OCI-LY3 (cell line): ENCODE measurements around the gene MED10.

Source experiments
- H2AFZ ChIP-seq: fragments of 200-600, 300-600 bp; shearing (Covaris generic); 2 replicates; pipeline ENCODE4 v1.6.0; 2014; ENCODE audit warnings: antibody characterized with exemption, low read depth, low read length
- H3K27ac ChIP-seq: fragments of 200-600, 300-600 bp; sonication (generic); 2 replicates; pipeline ENCODE4 v1.5.1; 2014; ENCODE audit warnings: mild to moderate bottlenecking, low read length, moderate library complexity, mixed read lengths
- H3K27me3 ChIP-seq: fragments of 200-600, 300-600 bp; sonication (generic); 2 replicates; pipeline ENCODE4 v1.6.1; 2014; ENCODE audit warnings: low read depth, low read length, mixed read lengths
- H3K36me3 ChIP-seq: fragments of 200-600, 300-600 bp; sonication (generic); replicated peaks from 2 replicates; pipeline ENCODE3; 2014; ENCODE audit warnings: low read depth, low read length, mixed read lengths
- H3K4me1 ChIP-seq: fragments of 300-600, 200-600 bp; sonication (generic); 2 replicates; pipeline ENCODE4 v1.6.1; 2014; ENCODE audit warnings: low read length, mixed read lengths
- H3K4me2 ChIP-seq: fragments of 200-600, 300-600 bp; sonication (generic); 2 replicates; pipeline ENCODE4 v1.6.1; 2014; ENCODE audit warnings: low read length, mixed read lengths
- H3K4me3 ChIP-seq: fragments of 300-600, 200-600 bp; sonication (generic); 2 replicates; pipeline ENCODE4 v1.5.1; 2014; ENCODE audit warnings: antibody characterized with exemption, mild to moderate bottlenecking, low read length, moderate library complexity
- H3K79me2 ChIP-seq: fragments of 300-600, 200-600 bp; shearing (Covaris generic); 2 replicates; pipeline ENCODE4 v1.6.1; 2014; ENCODE audit warnings: mild to moderate bottlenecking, low read length, mixed read lengths
- H3K9ac ChIP-seq: fragments of 300-600, 200-600 bp; shearing (Covaris generic); 2 replicates; pipeline ENCODE4 v1.6.0; 2014; ENCODE audit warnings: mild to moderate bottlenecking, low read length, moderate library complexity
- H3K9me3 ChIP-seq: fragments of 200-600, 300-600 bp; shearing (Covaris generic); 2 replicates; pipeline ENCODE4 v1.6.1; 2014; ENCODE audit warnings: low read length, mixed read lengths; ENCODE audit not compliant: insufficient read depth
- H4K20me1 ChIP-seq: fragments of 200-600, 300-600 bp; sonication (generic); 2 replicates; pipeline ENCODE4 v1.6.1; 2016; ENCODE audit warnings: low read length, mixed read lengths; ENCODE audit not compliant: insufficient read depth
- EZH2phosphoT487 ChIP-seq: fragments of 200-600 bp; shearing (Covaris generic); IDR thresholded peaks from 2 replicates; pipeline ENCODE4 v1.6.1; 2018; ENCODE audit warnings: antibody characterized with exemption, mixed run types, low read depth
- TF ChIP-seq, protein P1 (sequence below): fragments of 200-600, 300-600 bp; sonication (generic); IDR thresholded peaks from 2 replicates; pipeline ENCODE4 v1.5.1; 2014; ENCODE audit warnings: antibody characterized with exemption, low read length, low read depth

The MED10 gene

DNA sequence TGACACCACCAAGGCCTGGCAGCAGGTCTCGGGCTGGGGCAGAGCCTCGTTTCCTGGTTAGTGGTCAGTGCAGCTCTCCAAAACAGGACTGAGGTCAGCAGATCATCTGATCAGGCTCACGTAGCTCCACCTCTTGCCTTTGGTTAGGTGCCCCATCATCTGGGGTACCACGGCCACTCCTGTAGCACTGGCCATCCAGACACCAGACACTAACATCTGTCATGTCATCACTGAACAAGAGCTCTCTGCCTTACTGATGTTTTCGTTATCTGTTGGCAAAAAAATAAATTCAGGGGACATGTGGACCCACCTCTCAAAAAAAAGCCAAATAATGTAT is 29.9 kb upstream of the MED10 start:
- no peak for TF ChIP-seq EZH2phosphoT487
- TF ChIP-seq, protein P1, sequence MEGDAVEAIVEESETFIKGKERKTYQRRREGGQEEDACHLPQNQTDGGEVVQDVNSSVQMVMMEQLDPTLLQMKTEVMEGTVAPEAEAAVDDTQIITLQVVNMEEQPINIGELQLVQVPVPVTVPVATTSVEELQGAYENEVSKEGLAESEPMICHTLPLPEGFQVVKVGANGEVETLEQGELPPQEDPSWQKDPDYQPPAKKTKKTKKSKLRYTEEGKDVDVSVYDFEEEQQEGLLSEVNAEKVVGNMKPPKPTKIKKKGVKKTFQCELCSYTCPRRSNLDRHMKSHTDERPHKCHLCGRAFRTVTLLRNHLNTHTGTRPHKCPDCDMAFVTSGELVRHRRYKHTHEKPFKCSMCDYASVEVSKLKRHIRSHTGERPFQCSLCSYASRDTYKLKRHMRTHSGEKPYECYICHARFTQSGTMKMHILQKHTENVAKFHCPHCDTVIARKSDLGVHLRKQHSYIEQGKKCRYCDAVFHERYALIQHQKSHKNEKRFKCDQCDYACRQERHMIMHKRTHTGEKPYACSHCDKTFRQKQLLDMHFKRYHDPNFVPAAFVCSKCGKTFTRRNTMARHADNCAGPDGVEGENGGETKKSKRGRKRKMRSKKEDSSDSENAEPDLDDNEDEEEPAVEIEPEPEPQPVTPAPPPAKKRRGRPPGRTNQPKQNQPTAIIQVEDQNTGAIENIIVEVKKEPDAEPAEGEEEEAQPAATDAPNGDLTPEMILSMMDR = no peak
- H3K4me1 ChIP-seq = peaks cover 14% of the 10 kb centered on the region
- no peak overlapping the region for H3K9ac ChIP-seq
- H2AFZ ChIP-seq = no peak overlapping the region
- no peaks in the 10 kb centered on the region for H3K9me3 ChIP-seq
- no peak overlapping the region for H3K4me3 ChIP-seq
- no peaks in the 10 kb centered on the region for H3K79me2 ChIP-seq
- no peak overlapping the region for H3K27ac ChIP-seq
- no peak overlapping the region for H3K4me2 ChIP-seq
- no peaks in the 10 kb centered on the region for H3K36me3 ChIP-seq
- H3K27me3 ChIP-seq = peaks cover 10% of the 10 kb centered on the region
- H4K20me1 ChIP-seq = no peaks in the 10 kb centered on the region

DNA sequence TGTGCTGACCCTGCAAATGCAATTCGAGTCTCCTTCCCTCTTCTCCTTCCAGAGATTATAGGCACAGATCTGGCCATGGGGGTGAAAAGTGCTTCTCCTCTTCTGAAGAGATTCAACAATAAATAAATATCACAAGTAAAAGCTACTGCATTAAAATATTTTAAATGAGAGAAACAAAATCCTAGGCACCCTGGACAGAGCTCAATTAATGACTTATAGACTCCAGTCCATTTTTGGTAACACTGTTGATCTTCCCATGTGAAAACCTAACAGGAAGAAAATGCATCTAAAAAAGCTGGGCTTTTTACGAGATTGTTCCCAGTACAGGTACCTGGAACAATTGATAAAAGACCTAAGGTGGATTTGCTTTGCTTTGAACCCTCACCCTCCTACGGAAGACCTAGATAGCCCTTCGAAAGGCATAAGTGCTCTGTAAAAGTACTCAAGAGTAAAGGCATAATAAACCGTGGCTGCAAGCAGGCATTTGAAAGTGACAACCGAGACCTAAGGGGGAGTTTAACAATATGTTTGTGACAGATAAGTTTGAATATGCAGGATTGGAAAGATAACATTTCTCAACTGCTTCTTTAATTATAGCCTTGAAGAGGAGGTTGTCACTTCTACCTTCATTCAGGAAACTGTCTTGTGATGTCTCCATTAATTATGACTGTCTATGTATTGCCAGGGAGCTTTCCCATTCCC is 29.4 kb upstream of the MED10 start:
- Histone ChIP-seq H3K27ac (no peak overlapping the region), H2AFZ (no peak overlapping the region), H3K4me2 (no peak overlapping the region), H3K27me3 (peaks cover 5% of the 10 kb centered on the region; the same call in 1 of the 2 replicates), H3K4me1 (peaks cover 19% of the 10 kb centered on the region), H3K9ac (no peak overlapping the region), H3K9me3 (no peaks in the 10 kb centered on the region), H3K79me2 (no peaks in the 10 kb centered on the region), H3K36me3 (no peaks in the 10 kb centered on the region), H4K20me1 (no peaks in the 10 kb centered on the region), H3K4me3 (no peak overlapping the region)
- TF ChIP-seq EZH2phosphoT487 = no peak
- TF ChIP-seq, protein P1 = no peak

DNA sequence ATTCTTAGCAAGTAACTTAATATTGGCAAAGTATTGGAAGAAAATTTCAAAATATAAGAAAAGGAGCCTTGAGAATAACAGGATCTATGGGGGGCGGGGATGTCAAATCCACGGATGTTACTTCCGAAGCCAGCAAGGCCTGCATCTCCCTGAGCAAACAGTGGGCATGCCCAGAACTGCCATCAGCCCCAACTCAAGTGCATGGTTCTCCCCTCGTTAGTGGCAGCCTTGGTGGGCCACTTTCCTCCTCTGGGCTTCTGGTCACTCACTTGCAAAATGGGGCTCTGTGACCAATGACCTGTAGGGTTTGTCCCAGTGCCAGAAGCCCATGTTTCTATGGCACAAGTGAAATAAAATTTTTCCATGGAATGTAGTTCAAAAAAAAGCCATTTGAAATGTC is 27.2 kb upstream of the MED10 start:
- Histone ChIP-seq H3K4me2 (no peak overlapping the region), H3K9me3 (no peaks in the 10 kb centered on the region), H3K4me1 (peaks cover 19% of the 10 kb centered on the region), H3K4me3 (no peak overlapping the region), H3K79me2 (no peaks in the 10 kb centered on the region), H3K27ac (no peak overlapping the region), H3K9ac (no peak overlapping the region), H4K20me1 (no peaks in the 10 kb centered on the region), H3K27me3 (no peaks in the 10 kb centered on the region), H2AFZ (no peak overlapping the region), H3K36me3 (no peaks in the 10 kb centered on the region)
- TF ChIP-seq, protein P1 = no peak

DNA sequence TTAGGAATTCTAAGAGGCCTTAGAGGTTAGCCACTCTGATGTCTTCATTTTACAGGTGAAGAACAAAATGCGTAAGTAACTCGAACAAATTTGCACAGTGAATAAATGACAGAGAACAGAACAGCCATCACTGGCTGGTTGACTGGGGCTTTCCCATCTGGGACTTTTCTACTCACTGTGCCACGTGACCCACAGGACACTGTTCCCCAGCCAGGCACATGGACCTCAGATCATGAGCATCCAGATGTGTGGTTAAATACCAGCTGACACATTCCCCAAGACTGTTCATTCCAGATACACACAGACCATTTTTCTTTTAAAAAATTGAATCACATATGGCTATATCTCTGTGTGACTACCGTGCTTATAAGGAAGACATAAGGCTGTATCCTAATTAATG is 25.8 kb upstream of the MED10 start:
- Histone ChIP-seq H4K20me1 (no peaks in the 10 kb centered on the region), H3K4me2 (peak overlapping the region; percentile 49), H3K4me3 (no peak overlapping the region), H3K9ac (no peak overlapping the region), H3K36me3 (no peaks in the 10 kb centered on the region), H3K79me2 (no peaks in the 10 kb centered on the region), H3K27ac (no peak overlapping the region), H3K27me3 (no peaks in the 10 kb centered on the region), H3K9me3 (no peaks in the 10 kb centered on the region), H2AFZ (no peak overlapping the region), H3K4me1 (peaks cover 19% of the 10 kb centered on the region)
- TF ChIP-seq, protein P1 = no peak
